Nephron progenitor cell (in vitro differentiated cells): Measurements from ENCODE around the gene RMRP.

Experiments used
- DNase-seq: peaks from one replicate; pipeline ENCODE4 v3.0.0; 2021
- H3K27ac Mint-ChIP-seq: 2 replicates; pipeline ENCODE4 v1.8.0; 2021; ENCODE audit warnings: mild to moderate bottlenecking, moderate library complexity, mixed read lengths
- H3K27me3 Mint-ChIP-seq: 2 replicates; pipeline ENCODE4 v1.8.0; 2021; ENCODE audit warnings: mild to moderate bottlenecking, low read depth, mixed read lengths; ENCODE audit not compliant: poor library complexity
- H3K36me3 Mint-ChIP-seq: 2 replicates; pipeline ENCODE4 v1.8.0; 2021; ENCODE audit warnings: low read depth, mixed read lengths
- H3K4me1 Mint-ChIP-seq: 2 replicates; pipeline ENCODE4 v1.8.0; 2021; ENCODE audit warnings: mixed read lengths
- H3K4me3 Mint-ChIP-seq: 2 replicates; pipeline ENCODE4 v1.8.0; 2021; ENCODE audit warnings: mild to moderate bottlenecking, moderate library complexity, mixed read lengths
- H3K9me3 Mint-ChIP-seq: 2 replicates; pipeline ENCODE4 v1.8.0; 2021; ENCODE audit warnings: mild to moderate bottlenecking, moderate library complexity, mixed read lengths
- TF ChIP-seq, protein P1 (sequence below): fragments of 200-600 bp; sonication (generic); IDR thresholded peaks from 2 replicates; pipeline ENCODE4 v1.5.0; 2021; ENCODE audit warnings: antibody characterized with exemption

RMRP gene

GRCh38 chr9:35628389-35628991 is 29.3 kb downstream of the RMRP start:
- Mint-ChIP-seq H3K27ac (no peak overlapping the region), H3K27me3 (peaks cover under 1% of the 10 kb centered on the region), H3K4me3 (no peak overlapping the region), H3K4me1 (peaks cover 3% of the 10 kb centered on the region), H3K9me3 (peaks cover 4% of the 10 kb centered on the region), H3K36me3 (peaks cover 3% of the 10 kb centered on the region)
- no peak for DNase-seq
- TF ChIP-seq, protein P1, sequence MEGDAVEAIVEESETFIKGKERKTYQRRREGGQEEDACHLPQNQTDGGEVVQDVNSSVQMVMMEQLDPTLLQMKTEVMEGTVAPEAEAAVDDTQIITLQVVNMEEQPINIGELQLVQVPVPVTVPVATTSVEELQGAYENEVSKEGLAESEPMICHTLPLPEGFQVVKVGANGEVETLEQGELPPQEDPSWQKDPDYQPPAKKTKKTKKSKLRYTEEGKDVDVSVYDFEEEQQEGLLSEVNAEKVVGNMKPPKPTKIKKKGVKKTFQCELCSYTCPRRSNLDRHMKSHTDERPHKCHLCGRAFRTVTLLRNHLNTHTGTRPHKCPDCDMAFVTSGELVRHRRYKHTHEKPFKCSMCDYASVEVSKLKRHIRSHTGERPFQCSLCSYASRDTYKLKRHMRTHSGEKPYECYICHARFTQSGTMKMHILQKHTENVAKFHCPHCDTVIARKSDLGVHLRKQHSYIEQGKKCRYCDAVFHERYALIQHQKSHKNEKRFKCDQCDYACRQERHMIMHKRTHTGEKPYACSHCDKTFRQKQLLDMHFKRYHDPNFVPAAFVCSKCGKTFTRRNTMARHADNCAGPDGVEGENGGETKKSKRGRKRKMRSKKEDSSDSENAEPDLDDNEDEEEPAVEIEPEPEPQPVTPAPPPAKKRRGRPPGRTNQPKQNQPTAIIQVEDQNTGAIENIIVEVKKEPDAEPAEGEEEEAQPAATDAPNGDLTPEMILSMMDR = no peak

DNA sequence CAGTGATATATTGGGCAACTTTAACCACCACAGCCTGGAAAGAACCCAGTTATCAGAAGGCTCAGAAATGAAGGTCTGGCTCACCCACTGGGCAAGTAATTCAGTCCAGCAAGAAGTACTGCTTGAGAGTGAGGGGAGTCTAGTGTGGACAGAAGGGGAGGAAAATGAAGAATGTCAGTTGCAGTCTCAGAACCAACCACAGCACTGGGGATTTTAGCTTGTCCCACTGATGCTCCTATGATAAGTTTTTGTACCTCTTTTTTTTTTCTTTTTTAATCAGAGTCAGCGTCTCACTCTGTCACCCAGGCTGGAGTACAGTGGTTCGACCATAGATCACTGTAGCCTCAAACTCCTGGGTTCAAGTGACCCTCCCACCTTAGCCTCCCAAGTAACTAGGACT is 30.2 kb downstream of the RMRP start:
- no peaks in the 10 kb centered on the region for H3K36me3 Mint-ChIP-seq
- no peak overlapping the region for H3K4me3 Mint-ChIP-seq
- TF ChIP-seq, protein P1 = no peak
- DNase-seq = no peak
- H3K27ac Mint-ChIP-seq = no peak overlapping the region
- H3K9me3 Mint-ChIP-seq = no peaks in the 10 kb centered on the region
- H3K27me3 Mint-ChIP-seq = no peaks in the 10 kb centered on the region
- no peaks in the 10 kb centered on the region for H3K4me1 Mint-ChIP-seq

DNA sequence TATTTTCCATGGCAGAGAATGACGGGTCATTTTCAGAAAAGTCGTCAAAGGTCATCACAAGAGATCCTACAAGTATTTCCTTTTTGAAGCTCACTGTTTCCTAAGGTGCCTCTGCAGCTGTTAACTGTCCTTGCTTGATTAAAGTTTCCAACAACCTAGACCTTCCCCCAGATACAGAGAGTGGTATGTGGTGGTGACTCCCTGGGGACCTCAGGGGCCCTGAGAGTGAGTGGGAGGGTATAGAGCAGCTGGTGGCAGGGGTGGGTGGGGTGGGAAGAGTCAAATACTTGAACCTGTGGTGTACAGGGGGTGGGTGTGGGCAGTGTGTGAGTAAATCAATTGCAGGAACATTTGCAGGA is 38.0 kb downstream of the RMRP start:
- Mint-ChIP-seq H3K27ac (no peak overlapping the region), H3K36me3 (no peaks in the 10 kb centered on the region), H3K4me3 (no peak overlapping the region), H3K27me3 (peaks cover 58% of the 10 kb centered on the region), H3K4me1 (peaks cover 23% of the 10 kb centered on the region), H3K9me3 (no peaks in the 10 kb centered on the region)
- no peak for DNase-seq
- TF ChIP-seq, protein P1 = no peak

- no peak for DNase-seq
These were observed 38.7 kb downstream of the RMRP start for GRCh38 chr9:35618854-35619799.

DNA sequence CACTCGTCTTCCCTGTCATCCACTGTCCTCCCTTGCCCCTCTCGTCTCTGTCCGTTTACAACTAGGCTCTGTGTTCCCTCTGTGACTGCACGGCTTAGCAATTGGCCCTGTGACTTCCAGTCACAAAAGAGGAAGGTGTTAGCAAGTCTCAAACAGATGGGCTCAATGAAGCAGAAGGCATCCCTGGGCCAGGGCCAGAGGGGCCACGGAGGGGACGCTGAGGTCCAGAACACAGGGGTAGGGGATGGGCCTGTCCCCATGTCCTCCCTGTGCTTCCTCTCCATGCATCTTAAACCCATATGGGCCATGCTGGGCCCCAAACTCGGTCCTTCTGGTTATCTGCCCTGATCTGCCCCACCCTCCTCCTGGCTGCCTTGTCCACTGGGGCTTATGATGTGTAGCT is 39.5 kb downstream of the RMRP start, which contains the start of gene CD72:
TSS of gene CD72 (minus strand) at position 89 of the 403 bp plus-strand sequence. CDS start 110 bp downstream, outside the sequence.
- TF ChIP-seq, protein P1 = no peak
- DNase-seq = no peak
- H3K27ac Mint-ChIP-seq = no peak within 1 kb of the TSS
- no peaks in the 10 kb centered on the region for H3K36me3 Mint-ChIP-seq
- peaks cover 23% of the 10 kb centered on the region for H3K4me1 Mint-ChIP-seq
- no peaks in the 10 kb centered on the region for H3K9me3 Mint-ChIP-seq
- peaks cover 72% of the 10 kb centered on the region for H3K27me3 Mint-ChIP-seq
- H3K4me3 Mint-ChIP-seq = peak within 1 kb of the TSS; percentile 77

More at GRCh38 chr9:35618854-35619799, 38.7 kb downstream of the RMRP start:
- Mint-ChIP-seq H3K27ac (no peak overlapping the region), H3K27me3 (peaks cover 64% of the 10 kb centered on the region), H3K4me3 (no peak overlapping the region), H3K9me3 (no peaks in the 10 kb centered on the region), H3K36me3 (no peaks in the 10 kb centered on the region), H3K4me1 (peaks cover 23% of the 10 kb centered on the region)
- TF ChIP-seq, protein P1 = no peak
